22Rv1 (cell line): ENCODE results near the gene PRKAR1B.

Experiments used
- ZFX ChIP-seq: fragments of 450-650 bp; IDR thresholded peaks from 2 replicates; pipeline ENCODE4 v1.6.1; 2017; ENCODE audit warnings: antibody characterized with exemption, borderline replicate concordance
- TF ChIP-seq, protein P1 (sequence below): fragments of 450-650 bp; IDR thresholded peaks from 2 replicates; pipeline ENCODE4 v1.5.1; 2017; ENCODE audit warnings: mild to moderate bottlenecking

DNA sequence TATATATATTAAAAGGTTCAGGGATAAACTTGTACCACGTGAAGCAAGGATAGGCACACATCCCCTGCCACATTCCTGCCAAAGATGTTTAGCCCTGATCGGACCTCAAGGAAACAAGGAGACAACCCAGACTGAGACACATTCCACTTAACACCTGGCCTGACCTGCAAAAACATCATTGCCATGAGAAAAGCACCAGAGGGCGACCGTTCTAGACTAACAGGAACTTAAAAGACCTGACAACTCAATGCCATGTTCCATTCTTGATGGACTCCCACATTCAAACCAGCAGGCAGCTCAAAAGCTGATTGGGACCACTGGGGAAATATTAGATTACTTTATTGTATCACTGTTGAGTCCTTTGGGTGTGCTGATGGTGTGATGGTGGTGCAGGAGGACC, 199.4 kb downstream of the PRKAR1B start:
- TF ChIP-seq, protein P1, sequence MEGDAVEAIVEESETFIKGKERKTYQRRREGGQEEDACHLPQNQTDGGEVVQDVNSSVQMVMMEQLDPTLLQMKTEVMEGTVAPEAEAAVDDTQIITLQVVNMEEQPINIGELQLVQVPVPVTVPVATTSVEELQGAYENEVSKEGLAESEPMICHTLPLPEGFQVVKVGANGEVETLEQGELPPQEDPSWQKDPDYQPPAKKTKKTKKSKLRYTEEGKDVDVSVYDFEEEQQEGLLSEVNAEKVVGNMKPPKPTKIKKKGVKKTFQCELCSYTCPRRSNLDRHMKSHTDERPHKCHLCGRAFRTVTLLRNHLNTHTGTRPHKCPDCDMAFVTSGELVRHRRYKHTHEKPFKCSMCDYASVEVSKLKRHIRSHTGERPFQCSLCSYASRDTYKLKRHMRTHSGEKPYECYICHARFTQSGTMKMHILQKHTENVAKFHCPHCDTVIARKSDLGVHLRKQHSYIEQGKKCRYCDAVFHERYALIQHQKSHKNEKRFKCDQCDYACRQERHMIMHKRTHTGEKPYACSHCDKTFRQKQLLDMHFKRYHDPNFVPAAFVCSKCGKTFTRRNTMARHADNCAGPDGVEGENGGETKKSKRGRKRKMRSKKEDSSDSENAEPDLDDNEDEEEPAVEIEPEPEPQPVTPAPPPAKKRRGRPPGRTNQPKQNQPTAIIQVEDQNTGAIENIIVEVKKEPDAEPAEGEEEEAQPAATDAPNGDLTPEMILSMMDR = no peak
- no peak for TF ChIP-seq ZFX
